ENCODE measurements around the gene A3GALT2.

A3GALT2 gene

DNA sequence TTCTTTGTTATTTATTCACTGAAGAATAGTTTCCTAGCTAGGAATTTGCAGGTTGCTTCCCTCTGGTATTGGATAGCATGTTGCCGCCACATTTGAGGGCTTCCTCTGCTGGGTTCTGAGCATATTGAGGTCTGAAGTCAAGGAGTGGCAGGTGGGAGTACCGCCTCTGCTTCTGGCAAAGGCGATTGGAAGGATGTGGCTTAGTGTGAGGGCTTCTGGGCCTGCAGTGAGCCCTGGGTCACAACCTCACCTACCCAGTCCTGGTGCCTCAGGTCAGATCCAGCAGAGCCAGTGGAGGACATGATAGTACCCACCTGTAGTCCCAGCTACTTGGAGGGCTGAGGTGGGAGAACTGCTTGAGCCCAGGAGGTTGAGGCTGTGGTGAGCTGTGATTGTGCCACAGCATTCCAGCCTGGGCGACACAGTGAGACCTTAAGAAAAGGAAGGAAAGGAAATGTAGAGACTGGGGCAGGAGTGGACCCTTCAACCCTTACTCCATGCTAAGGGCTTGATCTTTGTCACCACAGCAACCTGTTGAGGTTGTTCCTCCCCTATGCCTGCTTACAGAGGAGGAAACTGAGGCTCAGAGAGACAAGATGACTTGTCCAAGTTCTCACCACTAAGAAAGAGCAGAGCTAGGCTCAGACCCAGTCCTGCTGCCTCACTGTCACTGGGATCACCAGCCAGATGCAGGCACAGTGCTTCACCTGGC is 22.8 kb downstream of the A3GALT2 start:
- Histone ChIP-seq H3K36me3 (ENCODE audit: control insufficient read depth, insufficient read depth, low read length) (peaks cover 4% of the 10 kb centered on the region), H3K4me3 (replicated peaks; ENCODE audit: low read depth, low read length) (no peak overlapping the region), H3K27me3 (replicated peaks; ENCODE audit: control insufficient read depth, insufficient read depth, low read length) (no peaks in the 10 kb centered on the region)
- DNase-seq (ENCODE audit: extremely low read depth, insufficient read length) = no peak
- TF ChIP-seq, protein P1, sequence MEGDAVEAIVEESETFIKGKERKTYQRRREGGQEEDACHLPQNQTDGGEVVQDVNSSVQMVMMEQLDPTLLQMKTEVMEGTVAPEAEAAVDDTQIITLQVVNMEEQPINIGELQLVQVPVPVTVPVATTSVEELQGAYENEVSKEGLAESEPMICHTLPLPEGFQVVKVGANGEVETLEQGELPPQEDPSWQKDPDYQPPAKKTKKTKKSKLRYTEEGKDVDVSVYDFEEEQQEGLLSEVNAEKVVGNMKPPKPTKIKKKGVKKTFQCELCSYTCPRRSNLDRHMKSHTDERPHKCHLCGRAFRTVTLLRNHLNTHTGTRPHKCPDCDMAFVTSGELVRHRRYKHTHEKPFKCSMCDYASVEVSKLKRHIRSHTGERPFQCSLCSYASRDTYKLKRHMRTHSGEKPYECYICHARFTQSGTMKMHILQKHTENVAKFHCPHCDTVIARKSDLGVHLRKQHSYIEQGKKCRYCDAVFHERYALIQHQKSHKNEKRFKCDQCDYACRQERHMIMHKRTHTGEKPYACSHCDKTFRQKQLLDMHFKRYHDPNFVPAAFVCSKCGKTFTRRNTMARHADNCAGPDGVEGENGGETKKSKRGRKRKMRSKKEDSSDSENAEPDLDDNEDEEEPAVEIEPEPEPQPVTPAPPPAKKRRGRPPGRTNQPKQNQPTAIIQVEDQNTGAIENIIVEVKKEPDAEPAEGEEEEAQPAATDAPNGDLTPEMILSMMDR (IDR thresholded peaks at IDR 0.05; ENCODE audit: insufficient read depth, low read length, poor library complexity, severe bottlenecking) = no peak

DNA sequence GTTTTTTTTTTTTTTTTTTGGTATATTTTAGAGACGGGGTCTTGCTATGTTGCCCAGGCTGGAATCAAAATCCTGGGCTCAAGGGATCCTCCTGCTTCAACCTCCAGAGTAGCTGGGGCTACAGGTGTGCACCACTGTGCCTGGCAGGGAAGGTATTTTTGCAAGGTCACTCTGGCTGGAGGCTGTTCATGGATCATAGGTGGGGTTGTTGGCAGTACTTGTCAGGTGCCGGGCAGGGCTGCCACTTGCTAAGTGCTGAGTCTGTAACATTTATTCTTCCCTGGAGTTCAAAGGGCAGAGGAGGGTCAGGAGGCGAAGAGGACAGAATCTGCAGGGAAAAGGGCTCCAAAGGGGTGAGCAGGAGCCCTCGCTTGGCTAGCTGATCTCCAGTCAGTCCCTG is 24.1 kb downstream of the A3GALT2 start:
- no peak for DNase-seq (ENCODE audit: extremely low read depth, insufficient read length)
- TF ChIP-seq, protein P1 (IDR thresholded peaks at IDR 0.05; ENCODE audit: insufficient read depth, low read length, poor library complexity, severe bottlenecking) = no peak
- Histone ChIP-seq H3K27me3 (replicated peaks; ENCODE audit: control insufficient read depth, insufficient read depth, low read length) (no peaks in the 10 kb centered on the region), H3K4me3 (replicated peaks; ENCODE audit: low read depth, low read length) (no peak overlapping the region), H3K36me3 (ENCODE audit: control insufficient read depth, insufficient read depth, low read length) (peaks cover 6% of the 10 kb centered on the region)

DNA sequence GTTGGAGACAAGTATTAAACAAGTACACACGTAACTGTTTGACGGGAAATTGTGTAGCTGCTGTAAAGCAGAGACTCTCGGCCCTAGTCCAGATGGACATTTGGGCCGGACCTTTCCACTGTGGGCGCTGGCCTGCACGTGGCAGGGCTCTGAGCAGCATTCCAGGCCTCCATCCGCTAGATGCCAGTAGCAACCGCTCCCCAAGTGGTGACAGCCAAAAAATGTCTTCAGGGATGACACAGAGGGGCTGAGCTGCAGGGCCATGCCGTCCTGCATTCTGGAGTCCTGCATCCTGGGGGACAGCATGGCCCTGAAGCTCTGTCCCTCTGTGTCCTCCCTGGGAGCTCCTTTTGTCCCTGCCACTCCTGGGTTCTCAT is 24.8 kb downstream of the A3GALT2 start:
- Histone ChIP-seq H3K4me3 (replicated peaks; ENCODE audit: low read depth, low read length) (no peak overlapping the region), H3K36me3 (ENCODE audit: control insufficient read depth, insufficient read depth, low read length) (peaks cover 6% of the 10 kb centered on the region), H3K27me3 (replicated peaks; ENCODE audit: control insufficient read depth, insufficient read depth, low read length) (no peaks in the 10 kb centered on the region)
- DNase-seq (ENCODE audit: extremely low read depth, insufficient read length) = no peak
- TF ChIP-seq, protein P1 (IDR thresholded peaks at IDR 0.05; ENCODE audit: insufficient read depth, low read length, poor library complexity, severe bottlenecking) = no peak

DNA sequence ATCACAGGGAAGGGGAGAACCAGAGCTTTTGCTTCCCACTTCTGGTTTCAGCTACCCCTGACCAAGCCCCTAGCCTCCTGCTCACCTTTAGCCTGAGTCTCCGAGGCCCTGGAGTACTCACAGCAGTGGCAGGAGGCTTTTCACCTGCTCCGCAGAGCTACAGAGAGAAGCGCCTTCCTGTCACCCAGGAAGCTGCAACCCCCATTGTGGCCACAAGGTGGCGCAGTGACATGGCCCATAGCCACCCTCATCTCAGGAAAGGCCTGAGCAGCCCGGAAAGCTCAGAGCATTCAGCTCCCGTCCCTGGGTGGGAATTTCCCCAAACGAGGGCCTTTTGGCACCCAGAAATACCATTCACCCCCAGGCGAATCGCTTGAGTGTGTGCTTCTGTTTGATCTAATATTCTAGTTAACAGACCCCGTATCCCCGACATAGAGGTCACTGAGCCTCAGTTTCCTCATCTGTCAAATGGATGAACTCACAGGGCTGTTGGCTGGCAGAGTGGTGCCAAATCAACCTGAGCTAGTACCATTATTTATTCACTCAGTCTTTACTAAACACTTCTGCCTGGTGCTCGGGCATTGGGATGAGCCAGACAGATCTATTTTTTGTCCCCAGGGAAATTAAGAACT is 25.3 kb downstream of the A3GALT2 start:
- H3K27me3 ChIP-seq (replicated peaks; ENCODE audit: control insufficient read depth, insufficient read depth, low read length) = no peaks in the 10 kb centered on the region
- peaks cover 6% of the 10 kb centered on the region for H3K36me3 ChIP-seq (ENCODE audit: control insufficient read depth, insufficient read depth, low read length)
- TF ChIP-seq, protein P1 (IDR thresholded peaks at IDR 0.05; ENCODE audit: insufficient read depth, low read length, poor library complexity, severe bottlenecking) = peak; percentile 95
- no peak overlapping the region for H3K4me3 ChIP-seq (replicated peaks; ENCODE audit: low read depth, low read length)
- peak; percentile 71 for DNase-seq (ENCODE audit: extremely low read depth, insufficient read length)

DNA sequence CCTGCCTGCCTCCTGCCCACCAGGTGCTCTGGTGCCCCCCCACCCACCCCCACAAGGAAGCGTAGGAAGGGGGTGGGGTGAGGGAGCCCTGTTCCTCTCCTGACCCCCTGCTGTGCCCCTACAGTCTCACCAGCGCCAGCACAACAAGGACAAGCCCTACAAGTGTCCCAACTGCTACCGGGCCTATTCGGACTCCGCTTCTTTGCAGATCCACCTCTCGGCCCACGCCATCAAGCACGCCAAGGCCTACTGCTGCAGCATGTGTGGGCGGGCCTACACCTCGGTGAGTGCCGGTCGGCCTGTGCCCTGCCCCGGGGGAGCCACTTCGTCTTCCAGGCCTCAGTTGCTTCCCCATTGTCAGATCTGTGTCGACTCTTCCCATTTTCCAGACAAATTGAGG is 25.9 kb downstream of the A3GALT2 start:
- TF ChIP-seq, protein P1 (IDR thresholded peaks at IDR 0.05; ENCODE audit: insufficient read depth, low read length, poor library complexity, severe bottlenecking) = no peak
- Histone ChIP-seq H3K4me3 (replicated peaks; ENCODE audit: low read depth, low read length) (no peak overlapping the region), H3K27me3 (replicated peaks; ENCODE audit: control insufficient read depth, insufficient read depth, low read length) (no peaks in the 10 kb centered on the region), H3K36me3 (ENCODE audit: control insufficient read depth, insufficient read depth, low read length) (peaks cover 6% of the 10 kb centered on the region)
- DNase-seq (ENCODE audit: extremely low read depth, insufficient read length) = no peak

Measured in GM06990 (cell line).